DMS 273 treated with DMSO at 0.1 percent for 48 hours (cell line): ENCODE measurements around the gene ARHGDIA.

Source experiments
- DNase-seq: peaks from one replicate; lab custom pipeline; 2025; lab: John Stamatoyannopoulos, UW

The ARHGDIA gene

GRCh38 chr17:81905993-81906392 is 34.9 kb upstream of the ARHGDIA start:
- DNase-seq, result no peak

GRCh38 chr17:81905424-81905875 is 34.3 kb upstream of the ARHGDIA start:
- no peak for DNase-seq

- DNase-seq, result no peak
Measured at GRCh38 chr17:81904600-81905423, 33.7 kb upstream of the ARHGDIA start.

GRCh38 chr17:81903896-81904599 is 32.9 kb upstream of the ARHGDIA start:
- DNase-seq, result no peak

- DNase-seq, result no peak
Measured at GRCh38 chr17:81903415-81903831, 32.3 kb upstream of the ARHGDIA start.

GRCh38 chr17:81902653-81903414 is 31.7 kb upstream of the ARHGDIA start:
- no peak for DNase-seq

GRCh38 chr17:81902023-81902652 is 31.0 kb upstream of the ARHGDIA start, which contains the start of gene NPB:
TSS of gene NPB (plus strand) at chr17:81902238. CDS start at chr17:81902278, 40 bp downstream.
- no peak for DNase-seq

- no peak for DNase-seq
Measured at GRCh38 chr17:81901167-81902022, 30.3 kb upstream of the ARHGDIA start.

GRCh38 chr17:81900181-81900820 is 29.2 kb upstream of the ARHGDIA start:
- no peak for DNase-seq

- no peak for DNase-seq
Measured at GRCh38 chr17:81899514-81900166, 28.5 kb upstream of the ARHGDIA start.

GRCh38 chr17:81898885-81899284 is 27.7 kb upstream of the ARHGDIA start:
- no peak for DNase-seq

- DNase-seq, result no peak
Measured at GRCh38 chr17:81898029-81898866, 27.1 kb upstream of the ARHGDIA start.

GRCh38 chr17:81895400-81895799 is 24.3 kb upstream of the ARHGDIA start:
- DNase-seq, result no peak

- no peak for DNase-seq
Measured at GRCh38 chr17:81891303-81891552, 20.1 kb upstream of the ARHGDIA start.

- DNase-seq, result no peak
Measured at GRCh38 chr17:81890447-81891302, 19.5 kb upstream of the ARHGDIA start.

- DNase-seq, result no peak
Measured at GRCh38 chr17:81889602-81890001, 18.5 kb upstream of the ARHGDIA start.

GRCh38 chr17:81888988-81889595 is 18.0 kb upstream of the ARHGDIA start:
- DNase-seq, result no peak
